GM21360 (cell line): ENCODE measurements around the gene STRA6.

ENCODE experiments used
- ATAC-seq: cut with Tn5 transposase; IDR thresholded peaks from one replicate; pipeline ENCODE4 v1.9.1; 2021; ENCODE audit warnings: mild to moderate bottlenecking, moderate library complexity; ENCODE audit not compliant: unreplicated experiment

Gene STRA6

GRCh38 chr15:74133694-74134386, 68.7 kb downstream of the STRA6 start:
- no peak for ATAC-seq

GRCh38 chr15:74132681-74133651, 69.6 kb downstream of the STRA6 start:
- ATAC-seq, result no peak

- ATAC-seq, result no peak
Observed at GRCh38 chr15:74131628-74132413, 70.8 kb downstream of the STRA6 start.

GRCh38 chr15:74130849-74131627, 71.5 kb downstream of the STRA6 start:
- ATAC-seq, result no peak

- no peak for ATAC-seq
Observed at GRCh38 chr15:74130155-74130848, 72.3 kb downstream of the STRA6 start, which contains the start of gene ISLR2. Gene ISLR2, plus strand, starts transcription at chr15:74130586. Its CDS starts 2,169 bp downstream, at chr15:74132755.

- no peak for ATAC-seq
Observed at GRCh38 chr15:74129586-74130154, 72.9 kb downstream of the STRA6 start.
